Upper lobe of right lung (tissue), 1 donor: ENCODE data around the gene RNF115. TPM values are rescaled to one million over a fixed set of nuclear protein-coding genes. Genes with fewer than 3 reads are reported as not detected.

Experiments used
- ATAC-seq: fragments of 200-7000 bp; cut with Tn5 transposase; one replicate; pipeline ENCODE4 v1.9.1; 2020; ENCODE audit warnings: mild to moderate bottlenecking, moderate library complexity
- DNase-seq: peaks from one replicate; pipeline ENCODE4 v3.0.0-alpha.2; 2020
- H3K27ac ChIP-seq: fragments of 200-600 bp; one replicate; pipeline ENCODE4 v1.8.0; 2022
- H3K27me3 ChIP-seq: fragments of 200-600 bp; one replicate; pipeline ENCODE4 v1.8.0; 2022; ENCODE audit warnings: mild to moderate bottlenecking
- H3K36me3 ChIP-seq: fragments of 200-600 bp; one replicate; pipeline ENCODE4 v1.8.0; 2022
- H3K4me1 ChIP-seq: fragments of 200-600 bp; one replicate; pipeline ENCODE4 v1.8.0; 2022
- H3K4me3 ChIP-seq: fragments of 200-600 bp; one replicate; pipeline ENCODE4 v1.8.0; 2022; ENCODE audit warnings: mild to moderate bottlenecking
- H3K9me3 ChIP-seq: fragments of 200-600 bp; one replicate; pipeline ENCODE4 v1.8.0; 2022
- CTCF ChIP-seq: fragments of 200-600 bp; IDR thresholded peaks from one replicate; pipeline ENCODE4 v1.8.0; 2022; ENCODE audit warnings: antibody characterized with exemption
- intact Hi-C: fragments of 100-400 bp; cut with DNase I; formaldehyde crosslinking; loops from one replicate; pipeline ENCODE4 v1.11.0; 2022
- total RNA-seq: library from RNA; stranded (reverse); fragmentation: NEBNext Ultra II Directional; extraction: Animal tissue kit (Norgen Biotek cat#: 25700); gene quantifications from one replicate; pipeline ENCODE4 v1.2.1, GENCODE V29; 2021
- donor health status: DM: no; HTN: yes; CAD: no; lungs with severe emphysema.

Gene RNF115
- total RNA-seq, 1 donor from 2014 or later = 15.8 TPM

DNA sequence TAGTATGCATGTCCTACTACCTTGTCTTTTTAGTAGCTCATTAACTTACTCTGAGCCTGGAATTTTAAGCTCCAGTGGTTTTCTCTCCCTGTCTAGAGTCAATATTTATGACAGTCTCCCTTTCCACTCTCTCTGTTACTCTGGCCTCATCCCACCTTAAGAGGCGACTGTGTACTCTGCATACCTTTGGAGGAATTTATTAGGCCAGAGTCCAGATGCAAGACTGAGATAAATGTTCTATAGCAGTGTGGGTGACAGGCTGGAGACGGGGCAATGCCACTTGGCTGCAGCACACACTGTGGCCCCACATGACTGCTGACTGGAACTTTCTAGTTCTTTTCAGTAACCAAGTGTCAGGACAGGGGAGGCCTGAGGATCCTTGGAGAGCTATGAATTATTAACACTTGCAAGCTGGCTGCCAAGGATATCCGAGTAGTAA, 112.7 kb downstream of the RNF115 start:
- no peaks in the 10 kb centered on the region for H3K36me3 ChIP-seq
- DNase-seq = no peak
- H3K4me1 ChIP-seq = no peaks in the 10 kb centered on the region
- no peaks in the 10 kb centered on the region for H3K27me3 ChIP-seq
- no peak for TF ChIP-seq CTCF
- no peak overlapping the region for H3K4me3 ChIP-seq
- intact Hi-C loops = no loop called here
- peak; percentile 33 for ATAC-seq
- no peaks in the 10 kb centered on the region for H3K9me3 ChIP-seq
- H3K27ac ChIP-seq = no peak overlapping the region

DNA sequence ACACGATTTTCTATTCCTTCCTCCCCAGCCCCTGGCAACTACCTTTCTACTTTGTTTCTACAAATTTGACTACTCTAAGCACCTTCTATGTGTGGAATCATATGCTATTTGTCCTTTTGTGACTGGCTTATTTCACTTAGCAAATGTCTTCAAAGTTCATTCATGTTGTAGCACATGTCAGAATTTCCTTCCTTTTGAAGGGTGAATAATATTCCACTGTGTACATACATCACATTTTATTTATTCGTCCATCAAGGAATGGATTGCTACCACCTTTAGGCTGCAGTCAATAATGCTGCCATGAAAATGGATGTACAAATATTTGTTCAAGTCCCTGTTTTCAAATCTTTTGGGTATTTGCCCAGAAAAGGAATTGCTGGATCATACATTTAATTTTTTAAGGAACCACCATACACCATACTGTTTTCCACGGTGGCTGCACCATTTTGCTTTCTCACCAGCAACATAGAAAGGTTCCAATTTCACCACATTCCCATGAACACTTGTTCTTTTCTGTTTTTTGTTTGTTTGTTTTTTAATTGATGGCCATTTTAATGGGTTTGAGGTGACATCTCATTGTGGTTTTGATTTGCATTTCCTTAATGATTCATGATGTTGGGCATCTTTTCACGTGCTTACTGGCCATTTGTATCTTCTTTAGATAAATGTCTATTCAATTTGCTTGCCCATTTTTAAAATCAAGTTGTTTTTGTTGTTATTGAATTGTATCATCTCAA, 113.4 kb downstream of the RNF115 start:
- no peak for TF ChIP-seq CTCF
- Histone ChIP-seq H3K9me3 (no peaks in the 10 kb centered on the region), H3K27me3 (no peaks in the 10 kb centered on the region), H3K36me3 (no peaks in the 10 kb centered on the region), H3K27ac (no peak overlapping the region), H3K4me3 (no peak overlapping the region), H3K4me1 (no peaks in the 10 kb centered on the region)
- no peak for ATAC-seq
- intact Hi-C loops = no loop called here
- DNase-seq = no peak

GRCh38 chr1:145708063-145708462, 115.8 kb downstream of the RNF115 start:
- DNase-seq (no peak), ATAC-seq (no peak)
- no peak overlapping the region for H3K4me3 ChIP-seq
- H3K27me3 ChIP-seq = no peaks in the 10 kb centered on the region
- intact Hi-C loops = no loop called here
- no peak for TF ChIP-seq CTCF
- no peak overlapping the region for H3K27ac ChIP-seq
- no peaks in the 10 kb centered on the region for H3K36me3 ChIP-seq
- no peaks in the 10 kb centered on the region for H3K4me1 ChIP-seq
- H3K9me3 ChIP-seq = no peaks in the 10 kb centered on the region

DNA sequence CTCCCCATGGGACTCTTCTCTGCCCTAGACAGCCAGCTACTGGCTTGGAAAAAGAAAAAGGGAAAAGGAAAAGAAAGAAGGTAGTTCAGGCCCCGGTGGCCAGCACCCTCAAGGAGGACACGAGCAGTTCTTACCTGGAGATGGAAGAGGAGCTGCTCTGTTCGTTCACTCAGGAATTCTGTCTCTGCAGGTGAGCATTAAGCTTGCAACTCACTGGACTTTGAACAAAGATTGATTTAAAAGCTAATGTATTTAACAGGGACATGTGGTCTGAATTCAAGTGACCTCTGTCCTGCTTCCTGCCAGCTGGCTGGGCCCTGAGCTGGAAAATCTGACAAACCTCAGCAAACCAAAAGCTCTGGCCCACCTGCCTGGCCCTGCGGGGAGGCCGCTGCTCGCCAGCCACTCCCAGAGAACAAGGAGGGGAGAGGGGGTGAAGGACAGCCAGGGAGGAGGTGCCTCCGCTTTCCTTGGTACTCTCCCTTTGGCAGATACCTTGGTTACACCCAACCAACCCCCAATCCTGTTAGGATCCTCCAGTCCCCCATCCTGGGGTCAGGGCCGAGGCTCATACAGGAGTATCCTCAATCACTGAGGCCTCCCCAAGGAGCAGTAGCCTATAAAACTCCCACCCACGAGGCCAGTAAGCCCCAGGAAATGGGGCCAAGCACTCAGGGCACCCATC, 116.6 kb downstream of the RNF115 start, which contains the start of gene PDZK1:
Gene PDZK1 (minus strand): TSS at position 186 of the 685 bp plus-strand sequence. CDS start 19,347 bp downstream, outside the sequence.
- H3K4me3 ChIP-seq = no peak within 1 kb of the TSS
- no peaks in the 10 kb centered on the region for H3K9me3 ChIP-seq
- intact Hi-C loops = no loop called here
- DNase-seq (no peak), ATAC-seq (no peak)
- no peaks in the 10 kb centered on the region for H3K27me3 ChIP-seq
- H3K4me1 ChIP-seq = no peaks in the 10 kb centered on the region
- TF ChIP-seq CTCF = no peak
- H3K36me3 ChIP-seq = no peaks in the 10 kb centered on the region
- no peak within 1 kb of the TSS for H3K27ac ChIP-seq

DNA sequence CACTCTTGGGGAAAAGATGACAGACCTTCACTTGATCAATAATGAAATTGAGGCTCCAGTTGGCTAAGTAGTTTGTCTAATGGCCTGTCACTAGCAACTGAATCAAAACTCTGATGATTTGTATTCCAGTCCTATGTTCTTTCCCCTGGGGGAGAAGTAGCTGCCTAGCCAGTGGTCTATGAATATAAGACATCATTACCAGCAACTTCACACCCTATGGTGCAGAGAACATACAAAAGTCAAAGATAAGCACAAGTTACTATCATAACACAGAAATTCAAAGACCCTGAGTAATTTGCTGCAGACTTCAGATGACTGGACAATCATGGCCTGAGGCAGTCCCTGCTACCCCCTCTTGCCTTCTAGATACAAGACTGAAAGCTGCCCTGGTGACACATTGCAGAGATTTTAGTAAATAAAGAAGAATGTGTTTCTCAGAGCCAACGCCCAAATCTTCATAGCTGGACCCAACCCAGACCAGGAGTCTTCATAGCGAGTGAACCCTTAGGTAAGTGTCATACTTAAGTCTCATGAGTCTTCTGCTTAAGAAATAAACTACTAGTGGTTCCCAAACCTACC, 117.7 kb downstream of the RNF115 start:
- H3K4me1 ChIP-seq = no peaks in the 10 kb centered on the region
- H3K27me3 ChIP-seq = no peaks in the 10 kb centered on the region
- ATAC-seq = no peak
- DNase-seq = no peak
- no peak overlapping the region for H3K27ac ChIP-seq
- no peak for TF ChIP-seq CTCF
- no peaks in the 10 kb centered on the region for H3K9me3 ChIP-seq
- no peak overlapping the region for H3K4me3 ChIP-seq
- H3K36me3 ChIP-seq = no peaks in the 10 kb centered on the region
- intact Hi-C loops = no loop called here
